SU-DHL-6 (cell line): ENCODE measurements around the gene GDF2.
A peak's percentile ranks its signal among the peaks of the same experiment; 100 is the strongest.

ENCODE experiments used
- H2AFZ ChIP-seq: fragments of 200-600 bp; sonication (generic); 2 replicates; pipeline ENCODE4 v1.6.1; 2014; ENCODE audit warnings: low read depth, mild to moderate bottlenecking, moderate library complexity, mixed read lengths, antibody characterized with exemption, low read length; ENCODE audit not compliant: severe bottlenecking
- H3F3A ChIP-seq: fragments of 200-600 bp; shearing (Covaris generic); 2 replicates; pipeline ENCODE4 v1.6.0; 2016; ENCODE audit warnings: antibody characterized with exemption, mild to moderate bottlenecking; ENCODE audit not compliant: insufficient read depth
- H3K27ac ChIP-seq: fragments of 200-600 bp; sonication (generic); 2 replicates; pipeline ENCODE4 v1.5.1; 2016; ENCODE audit warnings: low read depth, mild to moderate bottlenecking, low read length, moderate library complexity, mixed read lengths
- H3K27me3 ChIP-seq: fragments of 200-600 bp; sonication (generic), shearing (Covaris generic); 2 replicates; pipeline ENCODE4 v1.6.0; 2014; ENCODE audit warnings: mild to moderate bottlenecking, low read length
- H3K36me3 ChIP-seq: fragments of 200-600 bp; sonication (generic); 2 replicates; pipeline ENCODE4 v1.6.1; 2014; ENCODE audit warnings: mild to moderate bottlenecking, low read length, mixed read lengths
- H3K4me2 ChIP-seq: fragments of 300-600, 200-600 bp; shearing (Covaris generic), sonication (generic); 2 replicates; pipeline ENCODE4 v1.6.0; 2014; ENCODE audit warnings: low read length, low read depth, mild to moderate bottlenecking; ENCODE audit not compliant: poor library complexity, severe bottlenecking
- H3K4me3 ChIP-seq: fragments of 200-600 bp; sonication (generic); 2 replicates; pipeline ENCODE4 v1.5.1; 2014; ENCODE audit warnings: antibody characterized with exemption, low read length, mild to moderate bottlenecking, mixed read lengths; ENCODE audit not compliant: insufficient read depth, poor library complexity, severe bottlenecking
- H3K79me2 ChIP-seq: fragments of 200-600 bp; sonication (generic); 2 replicates; pipeline ENCODE4 v1.6.1; 2014; ENCODE audit warnings: mild to moderate bottlenecking, low read length, moderate library complexity; ENCODE audit not compliant: insufficient read depth
- H3K9ac ChIP-seq: fragments of 200-600 bp; sonication (generic); 2 replicates; pipeline ENCODE4 v1.7.0; 2014; ENCODE audit warnings: mild to moderate bottlenecking, low read length
- H3K9me2 ChIP-seq: fragments of 200-600 bp; sonication (generic); replicated peaks from 2 replicates; pipeline ENCODE4 v1.6.1; 2014; ENCODE audit warnings: low read length; ENCODE audit not compliant: insufficient read depth
- H3K9me3 ChIP-seq: fragments of 200-600 bp; sonication (generic); 2 replicates; pipeline ENCODE4 v1.6.1; 2014; ENCODE audit warnings: low read length, mixed read lengths; ENCODE audit not compliant: insufficient read depth
- H4K20me1 ChIP-seq: fragments of 200-600 bp; sonication (generic); 2 replicates; pipeline ENCODE4 v1.6.1; 2014; ENCODE audit warnings: low read depth, mild to moderate bottlenecking, antibody characterized with exemption, low read length, moderate library complexity, mixed read lengths
- CTCF ChIP-seq: fragments of 200-600 bp; sonication (generic); IDR thresholded peaks from one replicate; pipeline ENCODE4 v1.5.1; 2017; ENCODE audit warnings: antibody characterized with exemption, mild to moderate bottlenecking, low read length, moderate library complexity; ENCODE audit not compliant: insufficient read depth, poor library complexity, severe bottlenecking
- EZH2phosphoT487 ChIP-seq: fragments of 200-600 bp; sonication (generic), shearing (Covaris generic); conservative IDR thresholded peaks from 2 replicates; pipeline ENCODE4 v1.6.1; 2018; ENCODE audit warnings: mild to moderate bottlenecking, antibody characterized with exemption, low read length, moderate library complexity, mixed read lengths

GDF2 gene

DNA sequence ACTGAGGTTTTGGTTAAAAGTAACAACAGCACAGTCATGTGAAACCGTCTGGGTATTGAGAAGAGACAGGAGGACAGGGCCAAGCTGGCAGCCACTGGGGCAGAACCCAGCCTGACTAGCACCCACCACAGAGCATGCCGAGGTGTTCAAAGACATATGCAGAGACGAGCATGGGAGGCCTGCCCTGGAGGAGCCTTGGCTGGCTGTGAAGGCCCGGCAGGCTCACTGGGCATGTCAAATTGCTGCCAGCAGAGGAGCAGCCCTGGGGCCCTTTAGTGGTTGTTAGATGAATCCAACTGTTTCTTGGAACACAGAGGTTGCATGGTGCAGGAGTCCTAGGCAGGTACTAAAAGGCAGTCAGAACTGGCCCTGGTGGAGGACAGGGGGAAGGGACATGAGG lies 5.0 kb upstream of the GDF2 start:
- no peaks in the 10 kb centered on the region for H3K9me3 ChIP-seq
- no peak for TF ChIP-seq CTCF
- TF ChIP-seq EZH2phosphoT487 = no peak
- no peaks in the 10 kb centered on the region for H3F3A ChIP-seq
- no peak overlapping the region for H3K4me2 ChIP-seq
- no peaks in the 10 kb centered on the region for H3K27me3 ChIP-seq
- H3K9me2 ChIP-seq = no peaks in the 10 kb centered on the region
- no peak overlapping the region for H3K9ac ChIP-seq
- no peak overlapping the region for H3K4me3 ChIP-seq
- no peaks in the 10 kb centered on the region for H4K20me1 ChIP-seq
- H3K27ac ChIP-seq = no peak overlapping the region
- no peak overlapping the region for H2AFZ ChIP-seq
- no peaks in the 10 kb centered on the region for H3K36me3 ChIP-seq
- no peaks in the 10 kb centered on the region for H3K79me2 ChIP-seq

DNA sequence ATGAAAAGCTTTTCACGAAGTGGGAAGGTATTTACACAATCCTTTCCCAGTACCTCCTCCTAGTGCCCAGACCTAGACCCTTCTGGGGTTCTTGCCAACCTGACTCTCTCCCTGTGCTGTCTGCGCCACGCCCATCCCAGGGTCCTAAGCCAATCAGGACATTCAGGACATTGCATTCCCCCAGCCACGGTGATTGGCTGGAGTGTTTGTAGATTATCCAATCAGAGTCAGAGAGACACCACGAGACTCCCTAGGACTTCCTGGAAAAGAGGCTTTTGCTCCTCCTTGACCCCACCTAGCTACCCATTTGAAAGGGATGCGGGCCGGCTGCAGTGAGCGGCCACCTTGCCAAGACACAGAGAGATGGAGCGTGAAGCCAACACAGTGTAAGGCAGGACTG lies 3.5 kb upstream of the GDF2 start:
- Histone ChIP-seq H3K4me2 (no peak overlapping the region), H3K9ac (no peak overlapping the region), H3K27ac (no peak overlapping the region), H3K27me3 (no peaks in the 10 kb centered on the region), H3K4me3 (no peak overlapping the region), H3K9me2 (no peaks in the 10 kb centered on the region), H3K9me3 (no peaks in the 10 kb centered on the region), H4K20me1 (no peaks in the 10 kb centered on the region), H3K79me2 (no peaks in the 10 kb centered on the region), H3F3A (no peaks in the 10 kb centered on the region), H3K36me3 (no peaks in the 10 kb centered on the region), H2AFZ (peak overlapping the region; percentile 20)
- TF ChIP-seq EZH2phosphoT487 (no peak), CTCF (no peak)

- H3K9me3 ChIP-seq = no peaks in the 10 kb centered on the region
- no peaks in the 10 kb centered on the region for H3F3A ChIP-seq
- H3K36me3 ChIP-seq = no peaks in the 10 kb centered on the region
- H3K79me2 ChIP-seq = no peaks in the 10 kb centered on the region
- H3K4me2 ChIP-seq = no peak overlapping the region
- no peak overlapping the region for H3K27ac ChIP-seq
- no peak overlapping the region for H3K9ac ChIP-seq
- no peak overlapping the region for H3K4me3 ChIP-seq
- TF ChIP-seq CTCF = no peak
- no peak for TF ChIP-seq EZH2phosphoT487
- no peaks in the 10 kb centered on the region for H3K27me3 ChIP-seq
- H4K20me1 ChIP-seq = no peaks in the 10 kb centered on the region
- no peak overlapping the region for H2AFZ ChIP-seq
- no peaks in the 10 kb centered on the region for H3K9me2 ChIP-seq
Measured at GRCh38 chr10:47319784-47320183, 2.5 kb upstream of the GDF2 start.

DNA sequence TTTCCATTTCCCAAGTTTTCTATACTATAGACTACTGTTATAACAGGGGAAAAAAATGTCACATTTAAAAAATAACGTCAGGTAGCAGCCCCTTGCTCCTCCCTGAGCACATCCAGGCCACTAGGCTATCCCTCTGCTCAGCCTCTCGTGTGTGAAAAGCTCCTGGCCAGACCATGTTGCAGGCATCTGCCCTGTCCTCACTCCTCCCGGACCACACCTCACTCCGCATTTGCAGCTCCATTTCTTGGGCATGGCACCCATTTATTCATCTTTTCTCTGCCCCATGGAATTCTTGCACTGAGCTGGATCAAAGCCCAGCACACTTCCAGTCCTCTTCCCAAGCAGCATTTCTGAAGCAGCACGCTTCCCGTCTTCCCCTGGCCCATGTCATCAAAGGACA lies 1.4 kb upstream of the GDF2 start:
- no peak overlapping the region for H3K9ac ChIP-seq
- H3K4me2 ChIP-seq = no peak overlapping the region
- H3K9me2 ChIP-seq = no peaks in the 10 kb centered on the region
- H2AFZ ChIP-seq = no peak overlapping the region
- H3K36me3 ChIP-seq = no peaks in the 10 kb centered on the region
- H3K4me3 ChIP-seq = no peak overlapping the region
- no peaks in the 10 kb centered on the region for H3K9me3 ChIP-seq
- no peaks in the 10 kb centered on the region for H4K20me1 ChIP-seq
- H3K79me2 ChIP-seq = no peaks in the 10 kb centered on the region
- H3K27me3 ChIP-seq = no peaks in the 10 kb centered on the region
- H3K27ac ChIP-seq = no peak overlapping the region
- no peak for TF ChIP-seq CTCF
- TF ChIP-seq EZH2phosphoT487 = no peak
- no peaks in the 10 kb centered on the region for H3F3A ChIP-seq
